GM19455 (cell line): Measurements from ENCODE around the gene TOM1L2.
"Not testable (repeated sequence)": the region's sequence is repeated elsewhere in the genome, so short reads cannot be mapped to it uniquely, and the experiment has no call there.

ENCODE experiments used
- ATAC-seq: cut with Tn5 transposase; IDR thresholded peaks from one replicate; pipeline ENCODE4 v1.9.1; 2021; ENCODE audit not compliant: unreplicated experiment

The TOM1L2 gene

GRCh38 chr17:17995887-17996286, 23.7 kb upstream of the TOM1L2 start:
- not testable (repeated sequence) for ATAC-seq

- no peak for ATAC-seq
Measured at GRCh38 chr17:17994271-17995069, 22.3 kb upstream of the TOM1L2 start.

- ATAC-seq: no peak
Measured at GRCh38 chr17:17993852-17994251, 21.7 kb upstream of the TOM1L2 start.

DNA sequence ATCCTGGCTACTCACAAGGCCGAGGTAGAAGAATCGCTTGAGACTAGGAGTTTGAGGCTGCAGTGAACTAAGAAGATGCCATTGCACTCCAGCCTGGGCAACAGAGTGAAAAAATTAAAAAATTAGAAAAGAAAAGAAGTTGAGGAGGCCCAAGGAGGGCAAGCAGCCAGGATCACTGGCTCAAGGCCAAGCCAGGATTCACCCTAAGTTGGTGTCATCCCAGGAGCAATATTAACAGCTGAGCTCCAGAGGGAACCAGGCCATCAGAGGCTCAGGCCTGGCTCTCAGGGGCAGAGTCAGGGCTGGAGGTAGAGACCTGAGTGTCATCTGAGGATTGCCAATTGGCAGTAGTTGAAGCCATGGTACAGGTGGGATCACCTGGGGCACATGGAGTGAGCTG, 21.2 kb upstream of the TOM1L2 start:
- ATAC-seq: no peak

- ATAC-seq: no peak
Measured at GRCh38 chr17:17990282-17990681, 18.1 kb upstream of the TOM1L2 start.

DNA sequence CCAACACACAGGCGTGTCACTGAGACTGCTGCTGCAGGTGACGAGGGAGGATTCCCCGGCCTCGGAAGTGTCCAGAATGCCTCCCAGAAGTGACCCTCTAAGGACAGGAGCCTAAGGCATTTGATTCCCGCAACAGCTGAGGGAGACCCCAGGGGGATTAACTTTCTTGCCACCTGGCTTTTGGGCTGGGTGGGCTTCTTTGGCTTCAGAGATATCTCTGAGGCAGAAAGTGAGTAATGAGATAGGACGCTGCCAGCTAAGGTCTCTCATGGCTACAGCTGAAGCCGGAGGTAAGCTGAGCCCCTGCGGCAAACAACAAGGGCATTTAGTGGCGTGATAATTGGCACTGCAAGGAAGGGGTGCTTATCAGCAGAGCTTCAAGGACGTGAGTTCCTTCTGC, 17.4 kb upstream of the TOM1L2 start:
- ATAC-seq: no peak

- no peak for ATAC-seq
Measured at GRCh38 chr17:17989081-17989480, 16.9 kb upstream of the TOM1L2 start.

GRCh38 chr17:17988427-17988945, 16.3 kb upstream of the TOM1L2 start:
- no peak for ATAC-seq

- no peak for ATAC-seq
Measured at GRCh38 chr17:17987901-17988300, 15.7 kb upstream of the TOM1L2 start.

- ATAC-seq: no peak
Measured at GRCh38 chr17:17987187-17987896, 15.1 kb upstream of the TOM1L2 start.

DNA sequence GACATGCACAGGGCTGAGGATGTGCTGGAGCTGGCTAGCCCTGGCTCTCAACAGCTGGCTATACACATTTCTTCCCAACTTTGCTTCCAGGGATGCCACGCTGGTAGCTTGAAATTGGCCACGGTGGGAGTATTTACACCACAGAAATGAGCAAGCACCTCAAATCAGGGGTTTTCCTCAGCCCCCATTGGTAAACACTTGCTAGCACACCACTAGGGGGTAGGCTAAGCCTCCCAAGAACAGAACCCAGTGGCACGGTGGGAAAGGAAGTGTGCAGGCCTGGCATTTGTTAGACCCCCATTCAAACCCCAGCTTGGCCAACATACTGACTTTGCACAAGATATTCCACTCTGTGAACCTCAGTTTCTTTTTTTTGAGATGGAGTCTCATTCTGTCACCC, 13.4 kb upstream of the TOM1L2 start:
- ATAC-seq: no peak

GRCh38 chr17:17985153-17985552, 13.0 kb upstream of the TOM1L2 start:
- ATAC-seq: no peak

DNA sequence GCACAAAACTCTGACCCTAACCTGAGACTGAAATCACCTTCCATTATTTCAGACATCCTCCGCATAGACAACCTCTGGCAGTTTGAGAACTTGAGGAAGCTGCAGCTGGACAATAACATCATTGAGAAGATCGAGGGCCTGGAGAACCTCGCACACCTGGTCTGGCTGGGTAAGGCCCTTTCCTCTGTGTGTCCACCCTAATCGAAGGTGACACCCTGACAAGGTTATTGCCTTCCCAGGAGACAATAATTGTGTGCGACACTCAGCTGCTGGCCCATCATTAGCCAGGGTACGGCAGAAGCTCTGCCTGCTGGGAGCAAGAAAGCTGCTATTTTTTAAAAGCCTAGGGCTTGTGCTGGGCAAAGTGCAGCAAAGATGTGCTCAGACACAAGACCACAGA, 11.6 kb upstream of the TOM1L2 start:
- ATAC-seq: no peak

- no peak for ATAC-seq
Measured at GRCh38 chr17:17983376-17983775, 11.2 kb upstream of the TOM1L2 start.

DNA sequence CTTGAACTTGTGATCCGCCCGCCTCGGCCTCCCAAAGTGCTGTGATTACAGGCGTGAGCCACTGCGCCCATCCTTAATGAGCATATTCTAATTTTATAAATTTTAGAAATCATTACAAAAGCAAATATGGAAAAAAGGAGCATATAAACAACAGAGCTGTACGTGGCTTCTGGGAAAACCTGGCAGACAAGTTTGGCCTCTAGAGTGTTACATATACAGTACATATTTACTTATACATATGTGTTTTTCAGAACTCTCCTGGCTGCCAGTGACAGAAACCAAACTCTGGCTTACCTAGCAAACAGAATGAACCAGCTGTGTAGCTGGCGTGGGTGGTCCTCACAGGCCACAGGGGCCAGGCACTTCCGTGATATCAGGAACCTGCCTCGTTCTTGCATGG, 10.6 kb upstream of the TOM1L2 start:
- ATAC-seq: no peak

- no peak for ATAC-seq
Measured at GRCh38 chr17:17981330-17981729, 9.1 kb upstream of the TOM1L2 start.

GRCh38 chr17:17979778-17980177, 7.6 kb upstream of the TOM1L2 start:
- no peak for ATAC-seq

DNA sequence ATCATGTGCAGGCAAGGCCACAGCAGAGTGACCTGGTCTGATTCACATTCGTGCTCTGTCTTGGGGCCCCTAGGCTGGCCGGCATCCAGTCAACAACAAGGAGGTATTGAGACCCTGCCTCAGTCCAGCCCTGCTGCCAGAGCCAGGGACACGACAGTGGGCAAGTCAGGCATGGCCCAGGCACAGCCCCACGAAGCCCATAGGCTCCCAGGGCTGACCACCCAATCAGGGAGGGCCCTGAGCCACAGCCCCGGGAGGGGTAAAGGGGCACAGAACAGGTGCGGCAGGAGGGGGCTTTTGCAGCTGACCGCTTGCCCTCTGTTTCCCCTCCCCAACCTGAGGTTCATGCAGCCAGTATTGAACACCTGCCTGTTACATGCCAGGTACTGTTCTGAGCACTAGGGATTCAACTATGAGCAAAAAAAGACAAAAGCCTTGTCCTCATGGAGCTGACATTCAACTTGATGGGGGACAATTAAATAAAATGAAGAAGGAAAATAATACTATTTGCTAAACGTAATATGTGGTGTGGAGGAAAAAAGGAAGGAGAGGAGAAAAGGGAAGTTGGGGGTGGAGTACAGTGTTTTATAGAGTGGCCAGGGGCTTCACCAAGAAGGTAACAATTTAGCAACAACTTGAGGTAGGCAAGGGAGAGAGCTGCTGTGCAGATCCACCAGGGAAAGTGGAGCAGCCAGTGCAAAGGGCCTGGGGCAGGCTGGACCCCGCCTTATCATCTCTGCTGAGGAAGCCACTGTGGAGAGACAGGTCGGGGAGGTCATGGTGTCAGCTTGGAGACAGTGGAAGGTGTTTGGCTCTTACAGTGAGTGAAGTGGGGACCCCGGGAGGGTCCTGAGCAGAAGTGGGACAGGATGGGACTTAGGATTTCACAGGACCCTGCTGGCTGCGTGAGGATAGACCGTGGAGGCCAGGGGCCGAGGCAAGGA, 6.6 kb upstream of the TOM1L2 start:
- ATAC-seq: no peak

- ATAC-seq: no peak
Measured at GRCh38 chr17:17976931-17977570, 4.9 kb upstream of the TOM1L2 start.

DNA sequence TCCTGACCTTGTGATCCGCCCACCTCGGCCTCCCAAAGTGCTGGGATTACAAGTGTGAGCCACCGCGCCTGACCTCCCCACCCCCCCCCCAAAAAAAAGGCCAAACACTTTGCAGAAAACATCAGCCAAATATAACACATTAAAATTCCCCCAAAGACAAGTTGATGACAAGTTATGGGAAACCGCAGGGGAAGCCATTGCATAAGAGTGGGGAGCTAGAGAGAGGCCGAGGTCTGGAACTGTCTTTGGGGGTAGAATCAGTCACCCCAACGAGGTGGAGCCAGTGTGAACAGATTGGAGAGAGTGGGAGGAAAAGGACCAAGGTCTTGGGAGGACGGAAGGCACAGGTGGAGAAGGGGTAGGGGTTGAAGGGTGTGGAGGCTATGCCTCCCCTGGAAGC, 3.2 kb upstream of the TOM1L2 start:
- ATAC-seq: no peak

GRCh38 chr17:17972952-17973254, 703 bp upstream of the TOM1L2 start:
- ATAC-seq: peak; percentile 1
